Thoracic aorta (tissue), 2 donors: ENCODE data around the gene TUBB8. TPM values are rescaled to one million over a fixed set of nuclear protein-coding genes. Genes with fewer than 3 reads are reported as not detected.

ENCODE experiments used
- ATAC-seq: fragments of 150-250 bp; one replicate; pipeline ENCODE4 v1.8.0; 2017; ENCODE audit warnings: low read depth; ENCODE audit not compliant: insufficient number of reproducible peaks, low FRiP score
- DNase-seq: peaks from one replicate; pipeline ENCODE4 v3.0.0-alpha.2; 2020; ENCODE audit warnings: low spot score
- H3K27ac ChIP-seq, 2 donors: fragments of 200-600 bp; sonication (generic); 1 replicate in 1 of 2; 2 replicates in 1 of 2; pipeline ENCODE4 v1.5.1; 2016; ENCODE audit warnings: mild to moderate bottlenecking in 2 of 2, moderate library complexity in 2 of 2
- H3K27me3 ChIP-seq: fragments of 200-600 bp; sonication (generic); replicated peaks from 2 replicates; pipeline ENCODE4 v1.6.0; 2016; ENCODE audit warnings: mild to moderate bottlenecking; ENCODE audit not compliant: insufficient read depth
- H3K36me3 ChIP-seq: fragments of 200-600 bp; sonication (generic); one replicate; pipeline ENCODE4 v1.5.1; 2016
- H3K4me1 ChIP-seq, 2 donors: fragments of 200-600 bp; sonication (generic); 1 replicate in 1 of 2; 2 replicates in 1 of 2; pipeline versions ENCODE4 v1.5.1 to v1.6.0; 2016; ENCODE audit warnings: low read depth in 2 of 2, mild to moderate bottlenecking in 1 of 2; ENCODE audit not compliant: control insufficient read depth in 1 of 2
- H3K4me3 ChIP-seq: fragments of 200-600 bp; sonication (generic); 2 replicates; pipeline ENCODE4 v1.5.1; 2016; ENCODE audit warnings: mild to moderate bottlenecking
- H3K9me3 ChIP-seq: fragments of 200-600 bp; sonication (generic); 2 replicates; pipeline ENCODE4 v1.5.1; 2016
- CTCF ChIP-seq: fragments of 200-600 bp; sonication (generic); IDR thresholded peaks from one replicate; pipeline ENCODE4 v1.5.1; 2019; ENCODE audit warnings: antibody characterized with exemption
- total RNA-seq, 2 donors: library from RNA; depleted of rRNA; stranded (reverse); fragments of >200 nt; gene quantifications; one replicate each; pipeline versions ENCODE4 v1.1.0 to v1.2.3, GENCODE V29; 2016

The TUBB8 gene
- not detected for total RNA-seq

- no peak for TF ChIP-seq CTCF
- no peaks in the 10 kb centered on the region for H3K27me3 ChIP-seq
Measured at GRCh38 chr10:48996-49395, at the start of gene TUBB8. TSS of gene TUBB8 (minus strand) at chr10:49296. CDS start at chr10:49238, 58 bp downstream.

GRCh38 chr10:96466-96865, 47.4 kb upstream of the TUBB8 start:
- Histone ChIP-seq H3K27ac (no peak overlapping the region), H3K4me1 (no peaks in the 10 kb centered on the region), H3K36me3 (no peaks in the 10 kb centered on the region), H3K9me3 (peaks cover 6% of the 10 kb centered on the region), H3K4me3 (no peak overlapping the region), H3K27me3 (no peaks in the 10 kb centered on the region)
- ATAC-seq (no peak), DNase-seq (no peak)
- no peak for TF ChIP-seq CTCF

More at GRCh38 chr10:48996-49395, at the start of gene TUBB8:
- no peaks in the 10 kb centered on the region for H3K36me3 ChIP-seq
- H3K4me1 ChIP-seq, result no peaks in the 10 kb centered on the region
- ATAC-seq (no peak), DNase-seq (no peak)
- H3K27ac ChIP-seq, result no peak within 1 kb of the TSS
- no peaks in the 10 kb centered on the region for H3K9me3 ChIP-seq
- no peak within 1 kb of the TSS for H3K4me3 ChIP-seq

GRCh38 chr10:95356-96115, 46.4 kb upstream of the TUBB8 start:
- Histone ChIP-seq H3K9me3 (peaks cover 6% of the 10 kb centered on the region), H3K4me1 (no peaks in the 10 kb centered on the region), H3K36me3 (no peaks in the 10 kb centered on the region), H3K4me3 (no peak overlapping the region), H3K27ac (no peak overlapping the region), H3K27me3 (no peaks in the 10 kb centered on the region)
- DNase-seq, result no peak
- no peak for TF ChIP-seq CTCF
- no peak for ATAC-seq

- Histone ChIP-seq H3K27me3 (no peaks in the 10 kb centered on the region), H3K4me3 (no peak overlapping the region), H3K36me3 (no peaks in the 10 kb centered on the region), H3K4me1 (no peaks in the 10 kb centered on the region), H3K27ac (no peak overlapping the region), H3K9me3 (peaks cover 6% of the 10 kb centered on the region)
- DNase-seq (no peak), ATAC-seq (no peak)
- TF ChIP-seq CTCF, result no peak
Measured at GRCh38 chr10:94613-95012, 45.5 kb upstream of the TUBB8 start.

- H3K27ac ChIP-seq, result no peak overlapping the region
- H3K4me3 ChIP-seq, result no peak overlapping the region
- H3K36me3 ChIP-seq, result no peaks in the 10 kb centered on the region
- TF ChIP-seq CTCF, result no peak
- H3K27me3 ChIP-seq, result no peaks in the 10 kb centered on the region
- H3K9me3 ChIP-seq, result peaks cover 6% of the 10 kb centered on the region
- ATAC-seq (no peak), DNase-seq (no peak)
- no peaks in the 10 kb centered on the region for H3K4me1 ChIP-seq
Measured at GRCh38 chr10:92846-93245, 43.8 kb upstream of the TUBB8 start.
